ENCODE measurements around the gene GPC3. TPM values are rescaled to one million over a fixed set of nuclear protein-coding genes. Genes with fewer than 3 reads are reported as not detected.

The GPC3 gene
- total and polyA plus RNA-seq, 2 of the 4 experiments (the other 2 are of a cell fraction) = not detected

DNA sequence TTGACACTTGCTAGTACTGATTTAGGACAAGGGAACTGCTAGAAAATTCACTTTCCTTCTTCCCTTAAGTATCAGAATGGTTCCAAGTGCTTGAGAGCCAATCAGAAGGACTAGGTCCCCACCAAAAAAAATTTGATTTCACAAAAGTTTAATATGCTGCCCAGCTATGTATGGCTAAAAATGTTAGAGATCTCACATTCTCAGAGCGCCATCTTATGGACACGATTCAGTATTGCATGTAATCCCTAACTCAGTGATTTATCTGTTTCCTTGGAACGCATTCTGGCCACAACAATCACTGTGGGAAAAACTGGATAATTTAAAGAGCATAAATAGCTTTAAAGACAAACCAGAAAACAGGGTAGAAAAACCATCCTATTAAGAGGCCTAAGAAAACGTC is 315.0 kb downstream of the GPC3 start:
- no peak overlapping the region for H2AFZ ChIP-seq (replicated peaks; ENCODE audit: low read length, poor library complexity)
- no peaks in the 10 kb centered on the region for H3K79me1 ChIP-seq (ENCODE audit: low read depth in 1 of 2, low read length in 2 of 2)
- H4K20me1 ChIP-seq (ENCODE audit: insufficient read depth, low read length) = no peaks in the 10 kb centered on the region; the same call in 1 of the 2 replicates
- H3K27me3 ChIP-seq (ENCODE audit: control insufficient read depth, insufficient read depth, low read length) = peaks cover 3% of the 10 kb centered on the region
- H3K4ac ChIP-seq (ENCODE audit: low read depth, low read length) = no peak overlapping the region
- H4K91ac ChIP-seq (ENCODE audit: insufficient read depth, low read depth, low read length) = no peak overlapping the region
- H4K5ac ChIP-seq (ENCODE audit: low read depth, low read length) = no peak overlapping the region
- no peak overlapping the region for H2AK5ac ChIP-seq (ENCODE audit: low read depth, low read length)
- DNase-seq = peak; percentile 31
- H3K14ac ChIP-seq (replicated peaks; ENCODE audit: low read depth, low read length) = no peak overlapping the region
- no peak overlapping the region for H3K56ac ChIP-seq (ENCODE audit: extremely low read depth, insufficient read depth, low read length)
- H3K23ac ChIP-seq (ENCODE audit: low read depth, low read length) = no peak overlapping the region
- H3K9me1 ChIP-seq (ENCODE audit: insufficient read depth, low read length) = no peaks in the 10 kb centered on the region
- no peak overlapping the region for H2AK9ac ChIP-seq (replicated peaks; ENCODE audit: low read depth, low read length, poor library complexity)
- no peak overlapping the region for H3K27ac ChIP-seq (ENCODE audit: insufficient read depth, low read length)
- intact Hi-C loops (cut with micrococcal nuclease) (loop anchor here (1.0 to 10.0 kb wide), 4 partner anchors 335 to 1036 kb away; no protein-coding TSS in a partner anchor), in situ Hi-C loops (cut with MboI; ENCODE audit: low sequenced_read_pairs) (loop anchor here (10.0 kb wide), 2 partner anchors 336 to 696 kb away; no protein-coding TSS in a partner anchor), dilution Hi-C loops (cut with HindIII; ENCODE audit: low sequenced_read_pairs, unreplicated experiment) (no loop called here)
- H2BK15ac ChIP-seq (ENCODE audit: low read depth, low read length) = no peak overlapping the region
- no TSS peak for BruUV-seq (replicated peaks)
- no peak overlapping the region for H2BK120ac ChIP-seq (ENCODE audit: low read depth, low read length)
- ATAC-seq (ENCODE audit: low read depth) = peak; percentile 71
- H2BK5ac ChIP-seq (ENCODE audit: low read depth, low read length, poor library complexity, severe bottlenecking) = no peak overlapping the region
- no peaks in the 10 kb centered on the region for H3K36me3 ChIP-seq (ENCODE audit: control insufficient read depth, insufficient read depth, low read length)
- no peak overlapping the region for H3K18ac ChIP-seq (ENCODE audit: low read depth, low read length)
- H3K4me3 ChIP-seq (ENCODE audit: insufficient read depth, low read depth, low read length) = no peak overlapping the region
- WGBS, 2 experiments (ENCODE audit: extremely low coverage in 2 of 2, insufficient read length in 1 of 2) = no CpG with 5 or more reads among the region's 4 CpGs
- H3K4me2 ChIP-seq (ENCODE audit: low read depth, low read length) = no peak overlapping the region
- TF ChIP-seq SMC3 (IDR thresholded peaks at IDR 0.05; ENCODE audit: low read depth, low read length) = peak; percentile 72
- no peak for TF ChIP-seq FOS (IDR thresholded peaks at IDR 0.05; ENCODE audit: low read depth, low read length)
- TF ChIP-seq, protein P1, sequence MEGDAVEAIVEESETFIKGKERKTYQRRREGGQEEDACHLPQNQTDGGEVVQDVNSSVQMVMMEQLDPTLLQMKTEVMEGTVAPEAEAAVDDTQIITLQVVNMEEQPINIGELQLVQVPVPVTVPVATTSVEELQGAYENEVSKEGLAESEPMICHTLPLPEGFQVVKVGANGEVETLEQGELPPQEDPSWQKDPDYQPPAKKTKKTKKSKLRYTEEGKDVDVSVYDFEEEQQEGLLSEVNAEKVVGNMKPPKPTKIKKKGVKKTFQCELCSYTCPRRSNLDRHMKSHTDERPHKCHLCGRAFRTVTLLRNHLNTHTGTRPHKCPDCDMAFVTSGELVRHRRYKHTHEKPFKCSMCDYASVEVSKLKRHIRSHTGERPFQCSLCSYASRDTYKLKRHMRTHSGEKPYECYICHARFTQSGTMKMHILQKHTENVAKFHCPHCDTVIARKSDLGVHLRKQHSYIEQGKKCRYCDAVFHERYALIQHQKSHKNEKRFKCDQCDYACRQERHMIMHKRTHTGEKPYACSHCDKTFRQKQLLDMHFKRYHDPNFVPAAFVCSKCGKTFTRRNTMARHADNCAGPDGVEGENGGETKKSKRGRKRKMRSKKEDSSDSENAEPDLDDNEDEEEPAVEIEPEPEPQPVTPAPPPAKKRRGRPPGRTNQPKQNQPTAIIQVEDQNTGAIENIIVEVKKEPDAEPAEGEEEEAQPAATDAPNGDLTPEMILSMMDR (conservative IDR thresholded peaks at IDR 0.05; ENCODE audit: low read depth, low read length) = peak; percentile 76
- TF ChIP-seq MAZ (IDR thresholded peaks at IDR 0.05; ENCODE audit: borderline replicate concordance, low read depth, low read length) = no peak
- peak; percentile 82 for TF ChIP-seq RAD21 (IDR thresholded peaks at IDR 0.05; ENCODE audit: low read length)
- no peak overlapping the region for H2BK20ac ChIP-seq (ENCODE audit: low read depth, low read length)
- CTCF ChIA-PET = interaction anchor here (0.6 to 1.3 kb wide), 7 partner anchors 9 to 696 kb away, joined by 3 to 11 read pairs (median 3); no protein-coding TSS in a partner anchor
- no peak overlapping the region for H3K9ac ChIP-seq (ENCODE audit: low read depth, low read length)
- H3K9me3 ChIP-seq (ENCODE audit: control insufficient read depth, insufficient read depth, low read length) = no peaks in the 10 kb centered on the region
- no peak overlapping the region for H4K8ac ChIP-seq (ENCODE audit: low read depth in 2 of 2, low read length in 2 of 2)
- POLR2A ChIA-PET (ENCODE audit: unreplicated experiment) = no interaction called here
- H3K4me1 ChIP-seq (ENCODE audit: control insufficient read depth, insufficient read depth, low read length) = no peaks in the 10 kb centered on the region

Data from IMR-90 (cell line).